Natural killer cell (primary cell): ENCODE data around the gene HSD3B7. TPM values are rescaled to one million over a fixed set of nuclear protein-coding genes. Genes with fewer than 3 reads are reported as not detected.

Experiments used
- ATAC-seq, 3 donors: fragments of 150-1000 bp in 2 of 3; fragments of 200-7000 bp in 1 of 3; cut with Tn5 transposase; 1 replicate in 1 of 3; 2 replicates in 2 of 3; pipeline ENCODE4 v1.10.0; 2021; ENCODE audit warnings: mild to moderate bottlenecking in 2 of 3, moderate library complexity in 2 of 3
- DNase-seq, 2 donors: peaks; one replicate each; pipeline versions ENCODE4 v3.0.0 to v3.0.0-alpha.2; 2013 to 2021; ENCODE audit warnings: mixed read lengths in 1 of 2
- H3K27ac ChIP-seq: one replicate; pipeline ENCODE4 v1.5.1; 2013; ENCODE audit warnings: mild to moderate bottlenecking, low read length
- H3K27me3 ChIP-seq: one replicate; pipeline ENCODE4 v1.6.1; 2013; ENCODE audit warnings: low read length; ENCODE audit not compliant: control insufficient read depth, insufficient read depth
- H3K36me3 ChIP-seq: one replicate; pipeline ENCODE4 v1.6.1; 2013; ENCODE audit warnings: low read length; ENCODE audit not compliant: control insufficient read depth, insufficient read depth
- H3K4me1 ChIP-seq: one replicate; pipeline ENCODE4 v1.6.1; 2013; ENCODE audit warnings: low read length; ENCODE audit not compliant: control insufficient read depth, insufficient read depth
- H3K4me3 ChIP-seq: one replicate; pipeline ENCODE4 v1.5.1; 2013; ENCODE audit warnings: low read length
- H3K9me3 ChIP-seq: one replicate; pipeline ENCODE4 v1.6.1; 2013; ENCODE audit warnings: low read length; ENCODE audit not compliant: control insufficient read depth, insufficient read depth
- H3K27ac Mint-ChIP-seq, 2 donors: one replicate each; pipeline ENCODE4 v1.8.0; 2022; ENCODE audit warnings: mild to moderate bottlenecking in 2 of 2, mixed read lengths in 2 of 2, moderate library complexity in 1 of 2
- H3K27me3 Mint-ChIP-seq, 2 donors: one replicate each; pipeline ENCODE4 v1.8.0; 2022; ENCODE audit warnings: low read depth in 2 of 2, mixed read lengths in 2 of 2
- H3K36me3 Mint-ChIP-seq: one replicate; pipeline ENCODE4 v1.8.0; 2022; ENCODE audit warnings: mixed read lengths
- H3K4me1 Mint-ChIP-seq, 2 donors: one replicate each; pipeline ENCODE4 v1.8.0; 2022; ENCODE audit warnings: mixed read lengths in 2 of 2
- H3K4me3 Mint-ChIP-seq: one replicate; pipeline ENCODE4 v1.8.0; 2022; ENCODE audit warnings: mild to moderate bottlenecking, moderate library complexity, mixed read lengths
- H3K9me3 Mint-ChIP-seq, 2 donors: one replicate each; pipeline ENCODE4 v1.8.0; 2022; ENCODE audit warnings: mixed read lengths in 2 of 2
- WGBS: methylation state at CpG from one replicate; pipeline ENCODE4 v1.1.7; 2013; ENCODE audit warnings: missing lambda C conversion rate; ENCODE audit not compliant: insufficient coverage; 5-methylcytosine and 5-hydroxymethylcytosine counted together
- intact Hi-C: fragments of 100-400 bp; cut with micrococcal nuclease; formaldehyde crosslinking; loops from one replicate; pipeline ENCODE4 v1.14.2; 2022
- total RNA-seq, 4 donors: library from RNA; stranded (reverse); fragments of 120-200 nt in 1 of 4; gene quantifications; one replicate each; pipeline versions ENCODE4 v1.2.3 to v1.2.4, GENCODE V29; 2013 to 2022
- TF ChIP-seq, protein P1 (sequence below): fragments of 200-600 bp; IDR thresholded peaks from one replicate; pipeline ENCODE4 v1.8.0; 2022; ENCODE audit warnings: antibody characterized with exemption

Gene HSD3B7
- total RNA-seq, 3 donors from 2014 or later (not counting 1 experiment from before 2014, with no cell fraction given) = 0.26 to 2.1 (median 0.39) TPM

DNA sequence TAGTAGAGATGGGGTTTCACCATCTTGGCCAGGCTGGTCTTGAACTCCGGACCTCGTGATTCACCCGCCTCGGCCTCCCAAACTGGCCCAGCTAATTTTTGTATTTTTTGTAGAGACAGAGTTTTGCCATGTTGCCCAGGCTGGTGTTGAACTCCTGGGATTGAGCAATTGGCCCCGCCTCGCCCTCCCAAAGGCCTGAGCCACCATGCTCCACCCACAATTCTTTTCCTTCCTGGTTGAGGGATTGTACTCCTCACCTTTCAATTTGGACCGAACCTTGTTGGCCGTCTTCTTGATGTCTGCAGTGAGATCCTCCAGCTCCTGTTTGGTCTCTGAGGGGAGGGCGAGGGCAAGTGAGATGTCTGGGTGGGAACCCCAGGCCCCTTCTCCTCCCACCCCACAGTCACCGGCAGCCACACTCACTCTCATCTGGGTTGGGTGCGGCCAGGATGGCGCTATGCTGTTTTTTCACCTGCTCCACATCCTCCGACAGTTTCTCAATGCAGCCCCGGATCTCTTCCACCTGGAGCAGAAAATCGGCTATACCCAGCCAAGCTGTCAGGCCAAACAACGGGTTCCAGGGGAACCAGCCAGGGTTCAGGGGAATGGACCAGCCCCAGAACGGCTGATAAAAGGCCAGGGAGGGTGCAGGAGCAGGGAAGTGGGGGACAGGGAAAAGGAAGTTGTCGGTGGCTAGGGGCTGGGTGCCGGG is 15.8 kb downstream of the HSD3B7 start:
- TF ChIP-seq, protein P1, sequence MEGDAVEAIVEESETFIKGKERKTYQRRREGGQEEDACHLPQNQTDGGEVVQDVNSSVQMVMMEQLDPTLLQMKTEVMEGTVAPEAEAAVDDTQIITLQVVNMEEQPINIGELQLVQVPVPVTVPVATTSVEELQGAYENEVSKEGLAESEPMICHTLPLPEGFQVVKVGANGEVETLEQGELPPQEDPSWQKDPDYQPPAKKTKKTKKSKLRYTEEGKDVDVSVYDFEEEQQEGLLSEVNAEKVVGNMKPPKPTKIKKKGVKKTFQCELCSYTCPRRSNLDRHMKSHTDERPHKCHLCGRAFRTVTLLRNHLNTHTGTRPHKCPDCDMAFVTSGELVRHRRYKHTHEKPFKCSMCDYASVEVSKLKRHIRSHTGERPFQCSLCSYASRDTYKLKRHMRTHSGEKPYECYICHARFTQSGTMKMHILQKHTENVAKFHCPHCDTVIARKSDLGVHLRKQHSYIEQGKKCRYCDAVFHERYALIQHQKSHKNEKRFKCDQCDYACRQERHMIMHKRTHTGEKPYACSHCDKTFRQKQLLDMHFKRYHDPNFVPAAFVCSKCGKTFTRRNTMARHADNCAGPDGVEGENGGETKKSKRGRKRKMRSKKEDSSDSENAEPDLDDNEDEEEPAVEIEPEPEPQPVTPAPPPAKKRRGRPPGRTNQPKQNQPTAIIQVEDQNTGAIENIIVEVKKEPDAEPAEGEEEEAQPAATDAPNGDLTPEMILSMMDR = no peak
- intact Hi-C loops = no loop called here
- H3K4me3 Mint-ChIP-seq = no peak overlapping the region
- ATAC-seq (no peak), DNase-seq (no peak)
- no peaks in the 10 kb centered on the region for H3K27me3 ChIP-seq
- H3K4me3 ChIP-seq = no peak overlapping the region
- no peaks in the 10 kb centered on the region for H3K36me3 Mint-ChIP-seq
- WGBS = 89% methylated on average over 17 of the region's 19 CpGs
- H3K27ac ChIP-seq = no peak overlapping the region
- peaks cover 13% of the 10 kb centered on the region for H3K4me1 ChIP-seq
- H3K27me3 Mint-ChIP-seq = peaks cover 0 to 6% of the 10 kb centered on the region in 2 donors
- H3K27ac Mint-ChIP-seq = no peak overlapping the region
- H3K9me3 Mint-ChIP-seq = no peaks in the 10 kb centered on the region
- H3K9me3 ChIP-seq = no peaks in the 10 kb centered on the region
- no peaks in the 10 kb centered on the region for H3K36me3 ChIP-seq
- H3K4me1 Mint-ChIP-seq = peaks cover 0 to 4% of the 10 kb centered on the region in 2 donors

DNA sequence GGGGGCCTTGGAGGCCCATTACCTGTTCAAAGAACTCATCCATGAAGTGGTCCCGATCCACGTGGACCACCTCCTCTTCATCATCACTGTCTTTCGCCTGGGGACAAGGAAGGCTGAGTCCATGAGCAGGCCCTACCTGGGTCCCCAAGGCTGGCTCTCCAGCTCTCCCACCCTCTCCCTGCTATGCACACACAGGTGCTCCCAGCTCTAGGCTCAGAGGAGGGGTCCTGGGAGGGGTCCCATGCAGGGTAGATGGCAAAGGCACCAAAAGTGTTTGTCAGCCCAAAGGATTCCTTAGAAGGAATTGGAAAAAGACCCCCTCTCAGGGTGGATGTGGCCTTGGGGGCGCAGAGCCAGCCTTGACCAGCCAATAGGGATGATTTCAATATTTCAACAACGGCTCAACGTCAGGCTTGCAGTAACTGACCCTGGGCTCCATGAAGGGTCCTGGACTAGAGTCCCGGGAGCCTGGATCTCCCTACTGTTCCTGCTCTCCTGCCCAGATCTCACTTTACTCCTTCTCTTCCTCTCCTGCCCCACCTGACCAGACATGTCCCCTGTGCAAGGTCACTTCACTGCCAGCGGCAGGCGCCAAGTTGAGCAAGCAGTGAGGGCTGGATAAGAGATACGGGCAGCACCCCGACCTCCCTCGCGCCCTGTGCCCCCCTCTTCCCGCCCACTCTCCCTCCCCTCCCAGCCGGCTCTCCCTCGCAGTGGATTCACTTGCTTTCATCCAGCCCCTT is 16.7 kb downstream of the HSD3B7 start:
- Mint-ChIP-seq H3K27ac (no peak overlapping the region), H3K4me1 (peaks cover 0 to 4% of the 10 kb centered on the region in 2 donors), H3K4me3 (no peak overlapping the region), H3K36me3 (no peaks in the 10 kb centered on the region), H3K9me3 (no peaks in the 10 kb centered on the region), H3K27me3 (peaks cover 0 to 8% of the 10 kb centered on the region in 2 donors)
- no peaks in the 10 kb centered on the region for H3K36me3 ChIP-seq
- ATAC-seq = no peak
- no peak for DNase-seq
- no peak overlapping the region for H3K27ac ChIP-seq
- TF ChIP-seq, protein P1 = no peak
- intact Hi-C loops = no loop called here
- no peaks in the 10 kb centered on the region for H3K9me3 ChIP-seq
- H3K4me1 ChIP-seq = peaks cover 9% of the 10 kb centered on the region
- no peak overlapping the region for H3K4me3 ChIP-seq
- 88% methylated on average over 16 of the region's 16 CpGs for WGBS
- H3K27me3 ChIP-seq = no peaks in the 10 kb centered on the region

DNA sequence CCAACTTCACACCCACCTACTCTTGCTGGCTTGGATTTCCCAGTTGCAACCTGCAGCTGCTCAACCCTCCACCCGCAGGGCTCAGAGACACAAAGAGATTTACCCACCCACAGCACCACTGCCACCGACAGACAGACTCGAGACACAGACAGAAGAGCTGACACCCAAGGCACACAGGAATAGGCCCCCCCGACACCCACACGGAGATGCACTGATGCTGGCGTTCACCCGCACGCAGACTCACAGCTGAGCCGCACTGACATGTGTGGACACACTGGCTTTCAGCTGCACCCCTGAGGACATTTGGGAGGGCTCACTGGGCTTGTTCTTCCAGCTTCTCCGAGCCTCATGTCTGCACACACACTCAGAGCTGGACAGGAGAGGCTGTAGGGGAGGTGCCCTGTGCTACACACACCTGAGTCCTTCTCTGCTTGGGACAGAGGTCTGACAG is 17.3 kb downstream of the HSD3B7 start:
- intact Hi-C loops = no loop called here
- Mint-ChIP-seq H3K27ac (no peak overlapping the region), H3K27me3 (peaks cover 0 to 8% of the 10 kb centered on the region in 2 donors), H3K36me3 (no peaks in the 10 kb centered on the region), H3K4me3 (no peak overlapping the region), H3K4me1 (peaks cover 0 to 4% of the 10 kb centered on the region in 2 donors), H3K9me3 (no peaks in the 10 kb centered on the region)
- Histone ChIP-seq H3K4me1 (peaks cover 4% of the 10 kb centered on the region), H3K9me3 (no peaks in the 10 kb centered on the region), H3K4me3 (no peak overlapping the region), H3K36me3 (no peaks in the 10 kb centered on the region), H3K27me3 (no peaks in the 10 kb centered on the region), H3K27ac (no peak overlapping the region)
- WGBS = 89% methylated on average over 10 of the region's 10 CpGs
- TF ChIP-seq, protein P1 = no peak
- no peak for DNase-seq
- no peak for ATAC-seq
